NOMO-1 treated with DMSO at 0.1 percent for 48 hours (cell line): ENCODE measurements around the gene FBXL14.

ENCODE experiments used
- DNase-seq: peaks from one replicate; lab custom pipeline; 2025; ENCODE audit not compliant: unreplicated experiment; lab: John Stamatoyannopoulos, UW

FBXL14 gene

GRCh38 chr12:1540690-1541089, 53.7 kb downstream of the FBXL14 start:
- no peak for DNase-seq

- DNase-seq, result no peak
These were observed 55.2 kb downstream of the FBXL14 start for GRCh38 chr12:1539135-1539534.

DNA sequence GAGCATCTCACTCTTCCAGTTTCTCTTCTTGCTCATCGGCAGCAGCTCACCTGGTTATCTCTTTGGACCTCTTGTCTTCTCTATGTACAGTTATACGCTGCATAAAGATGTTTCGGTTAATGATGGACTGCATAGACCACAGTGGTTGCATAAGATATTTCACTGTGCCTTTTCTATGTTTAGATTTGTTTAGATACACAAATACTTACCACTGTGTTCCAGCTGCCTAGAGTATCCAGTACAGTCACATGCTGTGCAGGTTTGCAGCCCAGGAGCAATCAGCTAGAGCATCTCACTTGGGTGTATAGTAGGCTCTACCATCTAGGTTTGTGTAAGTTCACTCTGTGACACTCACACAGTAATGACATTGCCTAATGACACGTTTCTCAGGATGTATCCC, 57.6 kb downstream of the FBXL14 start:
- no peak for DNase-seq

DNA sequence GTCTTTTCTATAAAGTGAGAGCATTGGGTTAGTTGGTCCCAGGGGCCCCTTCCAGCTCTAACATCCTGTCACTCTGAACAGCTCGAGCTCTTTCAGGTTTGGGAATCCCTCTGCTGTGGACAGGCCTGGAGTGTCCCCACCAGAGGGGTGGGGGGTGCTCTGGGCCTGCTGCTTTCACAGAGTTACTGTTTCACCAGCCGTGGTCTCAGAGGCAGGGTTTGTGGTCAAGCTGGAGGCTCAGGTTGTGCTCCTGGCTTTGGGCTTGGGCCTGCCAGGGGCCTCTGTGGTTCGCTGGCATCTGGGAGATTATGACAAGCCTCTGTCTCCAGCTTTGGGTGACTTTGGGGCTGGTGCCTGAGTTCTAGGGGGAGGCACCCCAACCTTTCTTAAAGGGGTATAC, 59.6 kb downstream of the FBXL14 start:
- DNase-seq, result no peak

GRCh38 chr12:1533602-1534304, 60.6 kb downstream of the FBXL14 start:
- no peak for DNase-seq

DNA sequence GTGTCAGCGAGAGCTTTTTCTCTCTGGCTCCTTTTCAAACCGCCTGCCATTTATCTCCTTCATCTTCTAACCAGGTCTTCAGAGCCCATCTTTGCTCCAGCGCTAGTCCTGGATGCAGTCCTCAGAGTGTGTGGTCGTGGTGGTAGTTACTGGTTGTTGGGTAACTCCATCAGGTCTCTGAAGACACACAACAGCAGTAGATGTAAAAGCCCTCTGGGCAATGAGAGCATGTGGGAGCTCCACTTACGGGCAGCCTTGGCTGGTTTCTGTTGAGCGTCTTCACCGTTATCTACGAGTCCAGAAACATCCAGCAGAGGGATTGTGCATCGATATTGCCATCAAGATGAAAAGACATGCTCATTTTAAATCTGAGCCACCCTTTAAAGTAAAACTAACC, 61.2 kb downstream of the FBXL14 start:
- peak; percentile 40 for DNase-seq

DNA sequence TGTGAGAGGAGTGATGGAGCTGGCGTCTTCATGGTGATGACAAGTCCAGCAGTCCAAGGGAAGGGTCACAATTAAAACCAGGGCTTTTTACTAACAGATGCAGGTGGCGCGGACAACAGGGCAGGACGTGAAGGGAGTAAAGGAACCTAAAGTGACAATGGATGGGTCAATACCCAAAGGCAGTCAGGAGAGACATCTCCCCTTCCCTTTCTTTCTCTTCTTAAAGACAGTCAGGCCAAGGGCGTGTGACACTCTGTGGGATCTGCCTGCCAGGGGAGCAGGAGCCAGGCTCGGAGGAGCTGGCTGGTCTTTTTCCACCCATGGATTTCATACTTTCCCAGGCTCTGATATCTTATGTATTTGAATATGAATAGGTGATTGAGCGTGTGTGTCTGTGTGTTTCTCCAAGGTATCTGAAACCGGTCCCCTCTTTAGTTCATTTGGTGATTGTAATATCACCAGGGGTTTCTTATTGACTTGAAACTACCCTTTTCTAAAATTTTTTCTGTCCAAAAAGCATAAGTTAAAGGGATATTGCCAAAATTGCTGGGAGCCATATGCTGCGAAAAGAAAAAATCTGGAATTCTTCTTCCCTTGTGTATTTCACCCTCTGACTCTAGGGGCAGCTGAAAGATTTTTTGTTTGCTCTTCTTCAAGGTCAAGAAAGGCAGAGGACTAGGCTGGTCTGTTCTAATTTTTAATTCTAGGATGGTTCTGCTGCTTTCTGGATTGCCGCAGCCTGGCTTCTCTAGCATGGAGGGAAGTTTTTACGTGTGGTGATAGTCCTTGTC, 61.8 kb downstream of the FBXL14 start:
- no peak for DNase-seq

DNA sequence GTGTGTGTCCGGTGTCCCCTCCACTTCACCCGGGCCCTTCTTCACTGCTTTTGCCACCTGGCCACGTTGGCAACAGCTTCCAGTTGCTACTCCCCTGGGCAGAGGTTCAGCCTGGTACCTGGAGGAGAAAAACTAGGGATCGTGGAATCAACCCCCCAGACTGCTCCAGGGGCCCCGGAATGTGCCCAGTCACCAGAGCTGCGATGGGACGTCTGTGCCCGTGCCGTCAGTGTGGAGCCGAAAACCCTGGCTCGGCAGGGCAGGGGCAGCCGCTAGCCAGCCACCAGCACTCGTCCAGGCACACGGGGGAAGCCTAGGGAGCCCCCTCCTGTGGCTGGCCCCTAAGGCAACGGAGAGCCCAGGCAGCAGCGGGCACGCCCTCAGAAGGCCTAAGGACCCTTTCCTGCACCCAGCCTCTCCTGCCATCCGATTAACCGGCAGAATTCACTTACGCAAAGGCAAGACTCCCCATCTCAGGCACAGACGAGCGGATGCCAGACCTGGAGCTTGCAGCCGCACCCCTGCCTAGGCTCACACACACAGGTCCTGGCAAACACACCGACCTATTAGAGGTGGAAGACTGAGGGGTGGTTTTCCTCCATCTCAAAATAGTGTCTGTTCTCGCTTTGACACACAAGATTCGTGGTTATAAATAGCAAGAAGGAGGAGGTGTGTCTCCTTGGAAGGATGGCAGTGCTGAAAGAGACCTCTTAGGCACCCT, 62.6 kb downstream of the FBXL14 start:
- DNase-seq, result no peak

- no peak for DNase-seq
These were observed 63.2 kb downstream of the FBXL14 start for GRCh38 chr12:1531153-1531653.

GRCh38 chr12:1530592-1531152, 63.7 kb downstream of the FBXL14 start:
- DNase-seq, result no peak

DNA sequence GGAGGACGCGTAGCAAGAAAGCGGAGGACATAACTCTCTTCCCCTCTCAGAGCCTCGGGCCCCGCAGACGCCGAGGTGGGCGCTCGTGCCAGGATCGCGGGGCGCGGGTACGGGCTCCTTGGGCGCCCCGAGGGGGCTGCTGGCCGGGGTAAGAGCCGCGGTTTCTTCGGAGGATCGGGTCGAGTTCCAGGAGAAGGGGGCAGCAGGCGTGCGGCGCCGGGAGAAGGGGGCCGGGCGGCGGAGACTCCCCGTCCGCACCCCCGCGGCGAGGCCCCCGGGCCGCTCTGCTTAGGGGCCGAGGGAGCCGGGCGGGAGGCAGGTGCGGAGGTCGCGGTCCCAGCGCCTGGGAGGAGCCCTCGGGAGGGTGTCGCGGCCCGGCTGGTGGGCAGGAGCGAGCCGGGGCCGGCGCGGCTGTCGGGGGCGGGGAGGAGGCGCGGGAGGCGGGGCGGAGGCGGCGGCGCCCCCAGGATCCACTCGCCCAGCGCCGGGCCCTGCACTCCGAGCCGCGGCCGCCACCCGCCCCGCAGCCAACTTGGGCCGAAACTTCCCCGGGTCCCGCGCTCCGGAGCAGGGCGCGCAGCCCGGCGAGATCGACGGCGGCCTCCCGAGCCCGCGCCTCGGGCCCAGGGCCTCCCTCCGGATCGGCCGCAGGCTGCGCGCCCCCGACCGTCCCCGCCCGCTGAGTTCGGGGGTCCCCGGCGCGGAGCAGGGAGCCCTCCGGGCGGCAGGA, 64.4 kb downstream of the FBXL14 start:
- DNase-seq, result no peak

DNA sequence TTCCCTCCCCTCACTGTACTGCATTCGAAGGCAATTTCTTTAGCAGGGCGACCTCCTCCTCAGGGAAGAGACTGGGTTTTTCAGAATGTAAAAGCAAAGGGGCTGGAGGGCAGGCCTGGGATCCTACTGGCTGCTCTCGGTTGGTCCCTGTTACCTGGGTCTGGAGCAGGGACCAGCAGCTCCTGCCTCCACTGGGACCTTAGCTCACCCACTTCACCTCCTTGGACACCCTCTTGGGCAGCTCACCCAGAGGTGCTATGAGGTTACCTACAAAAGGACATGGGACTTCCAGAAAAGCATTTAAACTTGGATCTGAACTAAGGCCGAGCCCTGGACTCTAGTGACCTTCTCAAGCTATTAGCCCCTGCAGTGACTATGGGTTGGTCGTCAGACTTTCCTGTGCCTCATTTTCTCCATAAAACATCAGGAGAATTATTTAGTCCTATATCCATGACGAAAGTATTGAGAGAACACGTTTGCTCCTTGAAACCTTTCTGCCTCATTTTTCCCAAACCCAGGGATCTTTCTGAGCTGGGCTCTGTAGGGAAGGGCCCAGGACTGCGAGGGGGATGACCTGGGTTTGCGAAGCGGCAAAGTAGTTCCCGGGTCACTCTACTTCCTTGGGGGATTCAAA, 65.0 kb downstream of the FBXL14 start:
- DNase-seq, result no peak

DNA sequence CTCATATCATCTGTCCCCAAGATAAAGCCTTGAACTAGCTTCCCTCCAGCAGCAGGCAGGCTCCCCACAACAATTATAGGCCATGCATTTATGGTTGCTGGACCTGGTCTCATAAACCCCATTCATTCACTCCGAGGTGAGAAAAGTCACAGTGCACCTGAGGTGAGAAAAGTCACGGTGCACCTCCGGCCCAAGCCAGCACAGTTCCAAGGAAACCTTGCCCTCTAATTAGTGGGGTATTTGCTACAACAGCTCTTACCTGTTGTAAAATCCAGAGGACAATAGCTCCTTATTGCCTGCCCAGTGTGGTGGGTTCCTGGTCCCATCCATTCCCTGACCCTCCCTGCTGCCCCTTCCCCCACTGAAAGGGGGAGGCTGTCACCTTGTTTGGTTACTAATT, 65.6 kb downstream of the FBXL14 start:
- no peak for DNase-seq

DNA sequence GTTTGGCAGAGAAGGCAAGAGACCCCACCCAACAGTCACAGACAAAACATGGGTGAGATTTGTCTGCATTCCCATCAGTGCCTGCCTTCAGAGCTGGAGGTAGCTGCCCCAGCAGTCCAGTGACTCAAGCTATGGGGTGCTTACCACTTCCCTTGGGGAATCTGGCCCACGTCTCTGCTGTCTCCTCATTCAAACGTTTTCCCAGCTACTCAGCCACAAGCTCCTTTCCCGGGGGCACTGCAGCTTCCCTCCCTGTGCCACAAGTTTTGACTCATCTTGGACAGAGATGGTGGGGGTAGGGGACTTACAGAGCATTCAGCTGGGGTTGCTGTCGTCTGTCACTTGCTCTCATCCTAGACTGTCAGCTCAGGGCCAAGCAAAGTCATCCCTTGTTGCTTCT, 66.6 kb downstream of the FBXL14 start:
- DNase-seq, result no peak

GRCh38 chr12:1525858-1526257, 68.5 kb downstream of the FBXL14 start:
- no peak for DNase-seq

DNA sequence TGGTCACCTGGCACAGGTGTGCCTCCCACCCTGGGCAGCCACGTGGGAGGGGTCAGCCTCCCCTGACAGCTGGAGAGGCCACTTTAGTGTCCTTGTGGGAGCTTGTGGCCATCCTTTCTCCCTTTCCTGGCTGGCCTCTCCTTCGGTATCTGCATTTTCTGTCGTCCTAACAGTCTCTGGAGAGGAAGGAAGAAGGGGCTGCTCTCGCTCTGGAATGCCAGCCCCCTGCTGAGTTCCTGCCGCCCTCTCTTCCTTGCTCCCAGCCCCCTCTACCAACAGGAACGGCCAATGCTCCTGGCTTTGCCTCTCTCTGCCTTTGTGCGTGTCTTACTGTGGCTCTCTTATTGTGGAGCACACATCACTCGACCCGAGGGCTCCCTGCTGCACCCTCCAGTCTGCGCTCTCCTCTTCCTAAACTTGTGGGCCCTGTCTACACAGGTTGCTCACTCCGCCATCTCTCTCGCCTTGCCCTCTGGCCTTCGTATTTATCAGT, 70.8 kb downstream of the FBXL14 start:
- DNase-seq, result no peak

DNA sequence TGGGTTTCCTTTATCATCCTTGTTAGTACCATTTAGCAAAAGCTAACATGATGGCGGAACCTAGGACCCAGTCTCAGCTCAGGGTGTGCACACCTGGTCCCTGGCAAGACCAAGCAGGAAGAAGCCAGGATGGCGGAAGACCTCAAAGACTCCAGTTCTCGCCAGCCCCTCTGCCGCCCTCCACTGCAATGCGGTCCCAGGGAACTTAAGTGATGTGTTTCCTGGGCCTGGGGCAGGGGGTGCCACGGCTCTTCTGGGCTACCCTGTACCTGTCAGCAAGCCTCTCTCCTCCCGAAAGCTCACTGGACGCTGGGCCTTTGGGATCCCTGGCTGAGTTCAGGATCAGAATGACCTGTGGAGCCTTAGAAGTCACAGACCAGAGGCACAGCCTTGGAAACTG, 71.3 kb downstream of the FBXL14 start:
- DNase-seq, result no peak

DNA sequence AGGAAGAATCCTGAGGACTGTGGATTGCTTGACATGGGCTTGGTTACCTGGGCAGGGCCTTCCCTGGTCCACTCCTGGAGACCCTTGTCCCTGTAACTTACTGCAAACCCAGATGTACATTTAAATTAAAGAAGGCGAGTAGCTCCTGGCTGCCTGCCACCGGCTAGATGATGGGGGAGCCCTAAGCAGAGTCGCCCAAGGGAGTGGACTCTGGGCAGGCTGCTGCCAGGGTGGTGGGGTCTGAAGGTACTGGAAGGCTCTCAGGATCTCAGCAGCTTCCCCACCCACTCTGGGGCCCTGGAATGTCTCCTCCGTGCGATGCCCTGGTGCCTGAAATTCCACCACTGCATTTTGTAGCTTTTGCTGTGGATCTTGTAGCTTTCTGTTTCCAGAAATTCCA, 74.7 kb downstream of the FBXL14 start:
- no peak for DNase-seq

DNA sequence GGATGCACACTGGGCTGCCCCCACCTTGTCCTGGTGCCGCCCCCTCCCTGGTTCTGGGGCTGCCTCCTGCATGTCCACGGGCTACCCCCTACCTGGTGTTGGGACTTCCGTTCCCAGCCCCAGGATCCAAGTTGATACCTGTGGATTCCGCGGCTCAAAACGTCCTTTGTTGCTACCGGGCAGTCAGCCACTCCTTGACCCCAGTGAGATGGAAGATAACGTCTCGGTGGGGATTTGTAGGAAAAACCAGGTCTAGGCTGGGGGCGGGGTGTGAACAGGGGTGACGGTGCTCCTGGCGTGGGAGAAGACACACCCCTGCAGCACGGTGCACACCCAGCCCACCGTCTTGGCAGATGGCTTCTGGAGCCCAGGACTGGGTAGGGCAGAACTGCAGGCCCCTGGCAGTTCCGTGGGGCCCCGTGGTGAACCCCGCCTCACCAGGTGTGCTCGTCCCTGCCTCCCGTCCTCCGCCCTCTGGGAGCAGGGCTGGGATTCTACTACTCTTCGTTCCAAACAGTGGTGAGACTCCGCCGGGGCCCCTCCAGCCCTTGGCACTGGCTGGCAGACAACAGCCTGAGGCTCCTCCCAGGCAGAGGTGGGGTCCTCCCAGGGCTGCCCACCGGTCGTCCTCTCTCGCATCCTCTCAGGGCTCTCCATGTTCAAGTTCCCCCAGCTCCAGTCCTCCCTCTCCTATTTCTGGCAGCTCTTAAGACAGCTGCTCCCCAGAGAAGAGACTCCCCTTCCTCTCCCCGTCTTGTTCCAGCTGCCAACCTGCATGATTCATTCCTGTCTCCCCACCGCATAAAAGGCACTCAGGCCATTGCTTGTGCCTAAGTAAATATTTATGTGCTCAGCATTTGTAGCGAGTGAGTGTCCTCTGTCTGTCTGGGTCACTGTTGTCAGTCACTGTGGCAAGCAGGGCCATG, 75.5 kb downstream of the FBXL14 start:
- no peak for DNase-seq
